ENCODE results near the gene FSTL3.

GRCh38 chr19:652467-653389, 23.5 kb upstream of the FSTL3 start:
- TF ChIP-seq CTCF (conservative IDR thresholded peaks at IDR 0.05): no peak
- TF ChIP-seq ZFX (IDR thresholded peaks at IDR 0.05): no peak
